ENCODE measurements around the gene GRIP2. TPM values are rescaled to one million over a fixed set of nuclear protein-coding genes. Genes with fewer than 3 reads are reported as not detected.

GRIP2 gene
- total RNA-seq, 2 donors from 2014 or later, result not detected

GRCh38 chr3:14490255-14490654 is 49.9 kb downstream of the GRIP2 start:
- Mint-ChIP-seq H3K36me3 (no peaks in the 10 kb centered on the region), H3K9me3 (no peaks in the 10 kb centered on the region), H3K27ac (peak overlapping the region; percentile 4 to 94)
- peak in 1 of 2 donors; percentile 30 for ATAC-seq
- no peak for DNase-seq (ENCODE audit: low spot score in 2 of 2)

- Mint-ChIP-seq H3K9me3 (no peaks in the 10 kb centered on the region), H3K36me3 (peaks cover 0 to 2% of the 10 kb centered on the region in 2 donors), H3K27ac (peak overlapping the region in 1 of 2 donors; percentile 4)
- ATAC-seq (no peak), DNase-seq (ENCODE audit: low spot score in 2 of 2) (no peak)
Observed at GRCh38 chr3:14489641-14490040, 50.5 kb downstream of the GRIP2 start.

- Mint-ChIP-seq H3K9me3 (no peaks in the 10 kb centered on the region), H3K36me3 (peaks cover 0 to 9% of the 10 kb centered on the region in 2 donors), H3K27ac (peak overlapping the region; percentile 83 to 93)
- DNase-seq (ENCODE audit: low spot score in 2 of 2) (no peak), ATAC-seq (no peak)
Observed at GRCh38 chr3:14488286-14489041, 51.7 kb downstream of the GRIP2 start.

- Mint-ChIP-seq H3K36me3 (peaks cover 0 to 9% of the 10 kb centered on the region in 2 donors), H3K27ac (peak overlapping the region; percentile 83 to 93), H3K9me3 (no peaks in the 10 kb centered on the region)
- DNase-seq (ENCODE audit: low spot score in 2 of 2) (no peak), ATAC-seq (no peak)
Observed at GRCh38 chr3:14487821-14488220, 52.3 kb downstream of the GRIP2 start.

GRCh38 chr3:14487086-14487485 is 53.1 kb downstream of the GRIP2 start:
- H3K27ac Mint-ChIP-seq, result peak overlapping the region; percentile 56 to 83
- H3K36me3 Mint-ChIP-seq, result peaks cover 0 to 9% of the 10 kb centered on the region in 2 donors
- DNase-seq (ENCODE audit: low spot score in 2 of 2), result no peak
- no peaks in the 10 kb centered on the region for H3K9me3 Mint-ChIP-seq
- ATAC-seq, result no peak

GRCh38 chr3:14486460-14486859 is 53.7 kb downstream of the GRIP2 start:
- H3K36me3 Mint-ChIP-seq, result peaks cover 0 to 9% of the 10 kb centered on the region in 2 donors
- ATAC-seq (no peak), DNase-seq (ENCODE audit: low spot score in 2 of 2) (no peak)
- H3K27ac Mint-ChIP-seq, result peak overlapping the region in 1 of 2 donors; percentile 83
- no peaks in the 10 kb centered on the region for H3K9me3 Mint-ChIP-seq

GRCh38 chr3:14485981-14486380 is 54.2 kb downstream of the GRIP2 start:
- DNase-seq (ENCODE audit: low spot score in 2 of 2), result no peak
- ATAC-seq, result no peak
- no peaks in the 10 kb centered on the region for H3K9me3 Mint-ChIP-seq
- peaks cover 0 to 9% of the 10 kb centered on the region in 2 donors for H3K36me3 Mint-ChIP-seq
- peak overlapping the region in 1 of 2 donors; percentile 77 for H3K27ac Mint-ChIP-seq

GRCh38 chr3:14484741-14485140 is 55.4 kb downstream of the GRIP2 start:
- Mint-ChIP-seq H3K36me3 (peaks cover 0 to 9% of the 10 kb centered on the region in 2 donors), H3K9me3 (no peaks in the 10 kb centered on the region), H3K27ac (peak overlapping the region in 1 of 2 donors; percentile 62)
- ATAC-seq (no peak), DNase-seq (ENCODE audit: low spot score in 2 of 2) (no peak)

- no peaks in the 10 kb centered on the region for H3K9me3 Mint-ChIP-seq
- peak overlapping the region in 1 of 2 donors; percentile 22 for H3K27ac Mint-ChIP-seq
- DNase-seq (ENCODE audit: low spot score in 2 of 2) (no peak), ATAC-seq (no peak)
- peaks cover 0 to 13% of the 10 kb centered on the region in 2 donors for H3K36me3 Mint-ChIP-seq
Observed at GRCh38 chr3:14483286-14483685, 56.9 kb downstream of the GRIP2 start.

GRCh38 chr3:14482271-14482721 is 57.8 kb downstream of the GRIP2 start:
- ATAC-seq, result no peak
- H3K36me3 Mint-ChIP-seq, result peaks cover 0 to 15% of the 10 kb centered on the region in 2 donors
- no peaks in the 10 kb centered on the region for H3K9me3 Mint-ChIP-seq
- DNase-seq (ENCODE audit: low spot score in 2 of 2), result no peak
- no peak overlapping the region for H3K27ac Mint-ChIP-seq

GRCh38 chr3:14481646-14482036 is 58.5 kb downstream of the GRIP2 start:
- ATAC-seq (no peak), DNase-seq (ENCODE audit: low spot score in 2 of 2) (no peak)
- Mint-ChIP-seq H3K27ac (peak overlapping the region in 1 of 2 donors; percentile 53), H3K9me3 (no peaks in the 10 kb centered on the region), H3K36me3 (peaks cover 0 to 15% of the 10 kb centered on the region in 2 donors)

GRCh38 chr3:14481018-14481645 is 59.0 kb downstream of the GRIP2 start:
- no peak overlapping the region for H3K27ac Mint-ChIP-seq
- peaks cover 0 to 15% of the 10 kb centered on the region in 2 donors for H3K36me3 Mint-ChIP-seq
- no peaks in the 10 kb centered on the region for H3K9me3 Mint-ChIP-seq
- no peak for DNase-seq (ENCODE audit: low spot score in 2 of 2)
- no peak for ATAC-seq

GRCh38 chr3:14480207-14481017 is 59.7 kb downstream of the GRIP2 start:
- Mint-ChIP-seq H3K27ac (no peak overlapping the region), H3K36me3 (peaks cover 0 to 15% of the 10 kb centered on the region in 2 donors), H3K9me3 (no peaks in the 10 kb centered on the region)
- ATAC-seq, result no peak
- no peak for DNase-seq (ENCODE audit: low spot score in 2 of 2)

GRCh38 chr3:14479591-14479990 is 60.6 kb downstream of the GRIP2 start:
- no peak for ATAC-seq
- H3K36me3 Mint-ChIP-seq, result peaks cover 0 to 13% of the 10 kb centered on the region in 2 donors
- DNase-seq (ENCODE audit: low spot score in 2 of 2), result no peak
- H3K27ac Mint-ChIP-seq, result peak overlapping the region in 1 of 2 donors; percentile 77
- H3K9me3 Mint-ChIP-seq, result no peaks in the 10 kb centered on the region

- H3K27ac Mint-ChIP-seq, result peak overlapping the region in 1 of 2 donors; percentile 77
- ATAC-seq, result no peak
Observed at GRCh38 chr3:14478956-14479550, 61.1 kb downstream of the GRIP2 start.

GRCh38 chr3:14477311-14477935 is 62.7 kb downstream of the GRIP2 start:
- H3K27ac Mint-ChIP-seq, result no peak overlapping the region
- ATAC-seq (no peak), DNase-seq (ENCODE audit: low spot score in 2 of 2) (no peak)
- no peaks in the 10 kb centered on the region for H3K9me3 Mint-ChIP-seq
- peaks cover 7% of the 10 kb centered on the region in 2 donors for H3K36me3 Mint-ChIP-seq

More at GRCh38 chr3:14478956-14479550, 61.1 kb downstream of the GRIP2 start:
- DNase-seq (ENCODE audit: low spot score in 2 of 2), result no peak
- Mint-ChIP-seq H3K36me3 (peaks cover 0 to 7% of the 10 kb centered on the region in 2 donors), H3K9me3 (no peaks in the 10 kb centered on the region)

All from activated naive CD4-positive, alpha-beta T cell treated with anti-CD3 and anti-CD28 coated beads, Interleukin-2, amount 50 U/mL, for 72 hours (primary cell).